ENCODE measurements around the gene VANGL2.

The VANGL2 gene

GRCh38 chr1:160405331-160405877 is 5.0 kb downstream of the VANGL2 start:
- no peak for DNase-seq (ENCODE audit: low read depth in 2 of 2)

DNA sequence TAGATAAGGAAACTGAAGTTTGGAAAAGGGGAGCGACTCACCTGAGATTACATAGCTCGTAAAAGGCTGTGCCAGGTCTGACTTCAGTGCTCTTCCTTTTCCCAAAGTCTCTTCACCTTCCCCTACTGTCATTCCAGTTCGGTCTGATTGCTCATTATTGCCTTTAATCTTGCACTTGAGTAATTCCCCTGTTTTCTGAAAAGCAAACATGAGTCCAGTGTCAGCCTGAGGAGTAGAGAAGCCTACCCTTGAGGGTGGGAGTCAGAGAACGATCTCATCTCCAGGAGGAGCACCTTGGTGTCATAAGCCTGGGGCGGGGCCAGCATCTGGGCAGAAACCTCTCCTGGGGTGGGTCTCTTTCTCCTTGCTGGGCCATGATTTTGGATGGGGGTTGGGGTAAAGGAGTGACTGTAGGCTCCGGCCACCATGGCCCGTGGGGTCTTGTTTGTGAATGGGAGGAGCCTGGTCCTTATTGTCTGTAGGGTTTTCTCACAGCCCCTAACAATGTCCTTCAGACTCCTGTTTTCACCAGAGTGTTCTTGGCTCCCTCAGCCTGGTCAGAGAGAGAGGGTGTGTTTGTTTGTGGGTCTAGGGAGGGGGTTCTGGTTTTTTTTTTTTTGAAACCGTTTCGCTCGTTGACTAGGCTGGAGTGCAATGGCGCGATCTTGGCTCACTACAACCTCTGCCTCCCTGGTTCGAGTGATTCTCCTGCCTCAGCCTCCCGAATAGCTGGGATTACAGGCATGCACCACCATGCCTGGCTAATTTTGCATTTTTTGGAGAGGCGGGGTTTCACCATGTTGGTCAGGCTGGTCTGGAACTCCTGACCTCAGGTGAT is 6.0 kb downstream of the VANGL2 start:
- DNase-seq (ENCODE audit: low read depth in 2 of 2) = no peak

- no peak for DNase-seq (ENCODE audit: low read depth in 2 of 2)
These were observed 7.8 kb downstream of the VANGL2 start for GRCh38 chr1:160407839-160408801.

DNA sequence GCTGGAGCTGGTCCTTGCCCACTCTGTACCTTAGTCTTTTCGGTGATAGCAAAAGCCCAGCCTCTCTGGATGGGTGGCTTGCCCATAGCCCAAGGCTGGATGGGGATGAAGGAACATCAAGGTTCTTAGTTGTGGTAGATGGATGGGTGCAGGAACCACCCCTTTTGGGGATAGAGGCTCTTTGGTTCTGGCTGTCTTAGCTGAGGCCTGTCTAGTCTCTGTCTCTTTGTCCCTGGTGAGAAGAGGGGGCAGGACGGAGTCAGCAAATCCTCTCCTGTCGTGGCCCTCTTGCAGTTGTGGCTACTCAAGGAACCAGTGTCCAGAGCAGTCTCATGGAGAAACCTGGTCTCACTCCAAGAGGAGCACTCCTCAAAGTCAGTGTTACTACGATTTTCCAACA is 8.5 kb downstream of the VANGL2 start:
- no peak for DNase-seq (ENCODE audit: low read depth in 2 of 2)

DNA sequence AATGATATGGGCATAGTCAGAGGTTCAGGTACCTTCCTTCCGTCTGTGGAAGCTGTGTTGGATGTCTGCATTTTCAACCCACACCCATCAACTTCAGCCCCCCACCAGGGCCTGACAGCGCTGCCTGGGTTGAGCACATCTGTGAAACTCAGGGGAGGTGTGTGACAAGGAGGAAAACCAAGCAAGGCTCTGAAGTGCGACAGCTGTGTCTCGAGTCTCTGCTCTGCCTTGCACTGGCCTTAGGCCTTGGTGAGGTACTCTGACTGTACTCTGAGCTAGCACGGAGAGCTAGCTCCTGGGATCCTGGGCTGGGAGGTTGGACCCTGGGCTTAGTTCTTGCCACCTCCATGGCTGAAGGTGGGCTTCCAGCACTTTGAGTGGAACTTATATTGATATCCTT is 9.1 kb downstream of the VANGL2 start:
- DNase-seq (ENCODE audit: low read depth in 2 of 2) = no peak

DNA sequence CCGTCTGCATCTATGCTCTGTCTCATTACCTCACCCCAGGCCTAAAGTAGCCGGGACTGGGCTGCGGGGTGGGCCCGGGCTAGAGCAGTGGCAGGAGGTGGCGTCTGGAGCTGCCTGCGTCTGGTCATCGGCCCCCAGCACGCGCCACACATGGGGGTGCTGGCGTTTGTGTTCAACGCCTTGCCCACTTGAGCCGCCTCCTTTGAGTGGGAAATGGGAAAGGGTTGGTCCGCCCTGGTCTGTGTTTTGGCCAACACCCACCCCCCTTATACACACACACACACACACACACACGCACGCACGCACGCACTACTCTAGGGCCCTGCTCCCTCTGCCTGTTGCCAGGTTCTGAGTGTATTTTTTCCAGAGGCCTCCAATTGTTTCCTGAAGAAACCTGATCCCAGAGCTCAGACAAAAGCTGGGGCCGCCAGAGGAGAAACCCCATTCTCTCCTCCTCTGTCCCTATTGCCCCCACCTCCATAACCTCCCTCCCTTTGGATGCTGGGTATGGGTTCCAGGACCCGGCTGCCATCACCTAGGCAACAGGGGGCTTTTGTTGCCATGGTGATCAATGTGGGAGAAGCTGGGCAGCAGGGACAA is 10.1 kb downstream of the VANGL2 start:
- no peak for DNase-seq (ENCODE audit: low read depth in 2 of 2)

DNA sequence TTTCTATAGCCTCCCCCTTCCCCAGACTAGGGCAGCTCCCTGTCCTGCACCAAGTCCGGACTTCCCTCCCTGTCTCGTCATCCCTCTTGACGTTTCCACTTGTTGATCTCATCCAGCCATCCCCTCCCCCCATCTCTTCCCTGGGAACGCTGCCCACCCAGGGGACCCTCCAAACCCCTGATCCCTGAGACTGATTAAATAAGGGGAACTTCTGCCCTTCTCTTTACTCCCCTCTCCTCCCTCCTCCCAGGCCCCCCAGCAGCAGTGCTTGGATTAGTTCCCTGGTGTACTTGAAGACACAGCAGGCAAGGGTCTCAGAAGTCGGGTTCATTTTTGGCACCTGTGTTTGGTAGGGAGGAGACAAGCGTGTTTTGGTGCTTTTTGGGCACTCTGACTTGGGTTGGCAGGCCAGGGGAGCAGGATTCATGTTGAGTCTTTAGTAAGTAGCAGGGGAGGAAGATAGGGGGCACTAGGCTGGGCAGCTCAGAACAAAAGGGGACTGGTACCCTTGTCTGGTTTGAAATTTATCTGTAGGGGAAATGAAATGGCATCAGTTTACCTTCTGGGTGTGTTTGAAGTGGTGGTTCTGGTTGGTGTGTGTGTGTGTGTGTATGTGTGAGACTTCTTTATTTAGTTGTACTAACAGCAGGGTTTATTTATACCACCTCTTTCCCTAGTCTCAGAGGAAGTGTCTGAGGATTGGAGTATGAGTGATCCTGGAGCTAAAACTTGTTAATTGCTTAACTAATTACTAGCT is 11.1 kb downstream of the VANGL2 start:
- no peak for DNase-seq (ENCODE audit: low read depth in 2 of 2)

GRCh38 chr1:160412028-160412362 is 11.6 kb downstream of the VANGL2 start:
- no peak for DNase-seq (ENCODE audit: low read depth in 2 of 2)

GRCh38 chr1:160413716-160414115 is 13.4 kb downstream of the VANGL2 start:
- DNase-seq (ENCODE audit: low read depth in 2 of 2) = no peak

GRCh38 chr1:160414881-160415280 is 14.5 kb downstream of the VANGL2 start:
- DNase-seq (ENCODE audit: low read depth in 2 of 2) = no peak

GRCh38 chr1:160415696-160416290 is 15.4 kb downstream of the VANGL2 start:
- DNase-seq (ENCODE audit: low read depth in 2 of 2) = no peak

- DNase-seq (ENCODE audit: low read depth in 2 of 2) = no peak
These were observed 16.0 kb downstream of the VANGL2 start for GRCh38 chr1:160416369-160416768.

GRCh38 chr1:160418483-160418882 is 18.1 kb downstream of the VANGL2 start:
- no peak for DNase-seq (ENCODE audit: low read depth in 2 of 2)

DNA sequence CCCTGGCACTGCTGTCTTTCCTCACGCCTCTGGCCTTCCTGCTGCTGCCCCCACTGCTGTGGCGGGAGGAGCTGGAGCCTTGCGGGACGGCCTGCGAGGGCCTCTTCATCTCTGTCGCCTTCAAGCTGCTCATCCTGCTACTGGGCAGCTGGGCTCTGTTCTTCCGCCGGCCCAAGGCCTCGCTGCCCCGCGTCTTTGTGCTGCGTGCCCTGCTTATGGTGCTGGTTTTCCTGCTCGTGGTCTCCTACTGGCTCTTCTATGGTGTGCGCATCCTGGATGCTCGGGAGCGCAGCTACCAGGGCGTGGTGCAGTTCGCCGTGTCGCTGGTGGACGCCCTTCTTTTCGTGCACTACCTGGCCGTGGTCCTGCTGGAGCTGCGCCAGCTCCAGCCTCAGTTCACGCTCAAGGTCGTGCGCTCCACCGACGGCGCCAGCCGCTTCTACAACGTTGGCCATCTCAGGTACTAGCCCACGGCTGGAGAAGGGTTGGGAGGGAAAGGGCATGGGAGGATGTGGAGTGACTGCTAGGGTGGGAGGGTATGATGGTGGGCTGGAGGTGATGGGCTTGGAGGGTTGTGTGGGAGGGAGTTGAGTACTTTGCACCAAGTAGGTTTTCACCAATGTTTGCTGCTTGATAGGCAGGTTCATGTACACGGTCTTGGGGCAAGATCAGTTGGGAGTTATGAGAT is 18.9 kb downstream of the VANGL2 start:
- DNase-seq (ENCODE audit: low read depth in 2 of 2) = no peak

GRCh38 chr1:160419838-160420169 is 19.4 kb downstream of the VANGL2 start:
- no peak for DNase-seq (ENCODE audit: low read depth in 2 of 2)

- no peak for DNase-seq (ENCODE audit: low read depth in 2 of 2)
These were observed 20.8 kb downstream of the VANGL2 start for GRCh38 chr1:160420881-160421842.

- DNase-seq (ENCODE audit: low read depth in 2 of 2) = no peak
These were observed 21.5 kb downstream of the VANGL2 start for GRCh38 chr1:160421881-160422280.

- DNase-seq (ENCODE audit: low read depth in 2 of 2) = no peak
These were observed 23.6 kb downstream of the VANGL2 start for GRCh38 chr1:160423966-160424365.

GRCh38 chr1:160425847-160426246 is 25.5 kb downstream of the VANGL2 start:
- DNase-seq (ENCODE audit: low read depth in 2 of 2) = no peak
